ENCODE measurements around the gene GRK2. TPM values are rescaled to one million over a fixed set of nuclear protein-coding genes. Genes with fewer than 3 reads are reported as not detected.

Gene GRK2
- total RNA-seq, 1 donor: 21.5 TPM

DNA sequence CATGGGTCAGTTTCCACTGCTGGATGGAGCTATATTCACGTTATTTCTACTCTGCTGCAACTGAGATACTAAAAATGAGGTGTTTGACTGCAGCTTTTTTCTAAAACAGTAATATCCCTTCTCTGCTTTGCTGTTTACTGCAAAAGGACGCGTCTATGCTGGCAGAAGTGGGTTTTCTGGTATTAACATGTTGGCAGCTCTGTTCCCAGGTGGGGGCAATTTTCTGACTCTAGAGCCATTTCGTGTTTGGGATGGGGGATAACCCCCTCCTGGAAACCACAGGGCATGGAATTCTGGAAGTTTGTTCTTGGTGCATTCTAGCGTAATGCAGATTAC, 4.9 kb downstream of the GRK2 start:
- DNase-seq (ENCODE audit: low read depth): no peak
- no peak overlapping the region for H3K4me3 ChIP-seq (ENCODE audit: low read depth, low read length)
- TF ChIP-seq, protein P1, sequence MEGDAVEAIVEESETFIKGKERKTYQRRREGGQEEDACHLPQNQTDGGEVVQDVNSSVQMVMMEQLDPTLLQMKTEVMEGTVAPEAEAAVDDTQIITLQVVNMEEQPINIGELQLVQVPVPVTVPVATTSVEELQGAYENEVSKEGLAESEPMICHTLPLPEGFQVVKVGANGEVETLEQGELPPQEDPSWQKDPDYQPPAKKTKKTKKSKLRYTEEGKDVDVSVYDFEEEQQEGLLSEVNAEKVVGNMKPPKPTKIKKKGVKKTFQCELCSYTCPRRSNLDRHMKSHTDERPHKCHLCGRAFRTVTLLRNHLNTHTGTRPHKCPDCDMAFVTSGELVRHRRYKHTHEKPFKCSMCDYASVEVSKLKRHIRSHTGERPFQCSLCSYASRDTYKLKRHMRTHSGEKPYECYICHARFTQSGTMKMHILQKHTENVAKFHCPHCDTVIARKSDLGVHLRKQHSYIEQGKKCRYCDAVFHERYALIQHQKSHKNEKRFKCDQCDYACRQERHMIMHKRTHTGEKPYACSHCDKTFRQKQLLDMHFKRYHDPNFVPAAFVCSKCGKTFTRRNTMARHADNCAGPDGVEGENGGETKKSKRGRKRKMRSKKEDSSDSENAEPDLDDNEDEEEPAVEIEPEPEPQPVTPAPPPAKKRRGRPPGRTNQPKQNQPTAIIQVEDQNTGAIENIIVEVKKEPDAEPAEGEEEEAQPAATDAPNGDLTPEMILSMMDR (IDR thresholded peaks at IDR 0.05; ENCODE audit: insufficient read depth, low read length): no peak

DNA sequence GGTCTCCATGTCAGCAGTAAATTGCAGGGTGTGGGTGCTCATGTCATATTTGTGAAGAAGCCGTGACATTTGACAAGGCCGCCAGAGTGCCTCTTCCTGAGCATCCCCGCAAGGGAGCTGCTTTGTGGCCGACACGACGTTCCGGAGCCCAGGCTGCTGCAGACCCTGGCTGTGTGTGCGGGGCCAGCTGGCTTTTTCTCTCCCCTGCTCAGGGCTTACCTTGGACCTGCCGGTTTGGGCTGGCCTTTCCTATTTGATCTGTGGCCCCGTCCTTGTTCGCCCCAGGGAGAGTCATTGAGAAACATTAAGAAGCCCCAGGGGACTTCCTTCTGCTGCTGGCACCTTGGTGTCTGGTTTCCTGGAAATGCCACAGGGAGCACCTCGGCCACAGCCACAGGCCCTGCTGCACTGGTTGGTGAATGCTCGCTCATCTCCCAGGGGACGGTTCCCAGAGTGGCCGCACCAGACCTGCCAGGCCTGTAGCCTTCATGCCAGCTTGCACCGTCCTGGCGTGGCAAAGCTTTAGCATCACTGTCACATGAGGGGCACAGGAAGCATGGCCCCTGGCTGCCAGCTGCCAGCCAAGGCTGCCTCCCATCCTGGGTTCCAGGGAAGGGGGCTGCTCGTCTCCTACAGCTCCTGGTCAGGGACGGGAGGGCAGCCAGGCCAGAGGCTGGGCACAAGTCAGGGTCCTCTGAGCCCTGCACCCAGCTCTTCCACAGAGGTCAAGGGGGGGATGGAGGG, 5.4 kb downstream of the GRK2 start:
- no peak for DNase-seq (ENCODE audit: low read depth)
- no peak overlapping the region for H3K4me3 ChIP-seq (ENCODE audit: low read depth, low read length)
- TF ChIP-seq, protein P1 (IDR thresholded peaks at IDR 0.05; ENCODE audit: insufficient read depth, low read length): no peak

DNA sequence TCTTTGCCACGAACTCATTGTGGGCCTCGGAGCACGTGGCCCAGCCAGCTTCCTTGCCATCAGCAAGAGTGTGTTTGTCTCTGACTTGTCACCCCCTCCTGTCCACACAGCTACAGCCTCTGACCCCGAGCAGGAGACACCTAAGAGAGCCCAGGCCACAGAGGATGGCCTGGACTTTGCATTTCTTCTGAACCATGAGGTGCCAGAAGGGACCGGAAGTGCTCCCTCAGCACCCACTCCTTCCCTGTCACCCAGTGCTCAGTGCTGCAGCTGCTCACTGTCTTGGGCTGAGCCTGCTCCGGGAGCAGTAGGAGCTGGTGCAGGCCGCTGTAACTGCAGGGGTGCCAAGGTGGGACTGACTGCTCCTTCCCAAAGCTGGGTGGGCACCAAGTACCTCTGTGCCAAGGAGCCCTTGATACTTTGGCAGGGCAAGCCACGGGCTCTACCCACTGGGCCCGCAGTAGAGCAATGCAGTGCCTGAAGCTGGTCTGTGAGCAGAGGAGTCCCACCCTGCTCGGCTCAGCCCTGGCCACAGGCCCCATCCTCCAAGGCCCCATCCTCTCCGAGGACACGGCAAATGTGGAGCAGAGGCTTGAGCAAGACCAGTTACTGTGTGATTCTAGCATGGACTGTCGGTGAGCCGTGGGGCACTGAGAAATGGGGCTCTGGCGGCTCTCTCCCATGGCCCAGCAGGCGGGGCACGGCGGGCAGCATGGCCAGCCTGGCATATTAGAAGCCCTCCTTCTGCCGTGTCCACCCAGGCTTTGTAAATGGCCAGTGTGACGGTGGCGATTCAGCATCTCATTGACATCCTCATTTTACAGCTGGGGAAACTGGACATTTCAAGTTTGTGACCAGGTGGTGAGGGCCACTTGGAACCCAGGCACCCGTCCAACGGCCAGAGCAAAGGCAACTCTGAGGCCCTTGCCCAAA, 6.3 kb downstream of the GRK2 start:
- TF ChIP-seq, protein P1 (IDR thresholded peaks at IDR 0.05; ENCODE audit: insufficient read depth, low read length): no peak
- H3K4me3 ChIP-seq (ENCODE audit: low read depth, low read length): no peak overlapping the region
- DNase-seq (ENCODE audit: low read depth): no peak

DNA sequence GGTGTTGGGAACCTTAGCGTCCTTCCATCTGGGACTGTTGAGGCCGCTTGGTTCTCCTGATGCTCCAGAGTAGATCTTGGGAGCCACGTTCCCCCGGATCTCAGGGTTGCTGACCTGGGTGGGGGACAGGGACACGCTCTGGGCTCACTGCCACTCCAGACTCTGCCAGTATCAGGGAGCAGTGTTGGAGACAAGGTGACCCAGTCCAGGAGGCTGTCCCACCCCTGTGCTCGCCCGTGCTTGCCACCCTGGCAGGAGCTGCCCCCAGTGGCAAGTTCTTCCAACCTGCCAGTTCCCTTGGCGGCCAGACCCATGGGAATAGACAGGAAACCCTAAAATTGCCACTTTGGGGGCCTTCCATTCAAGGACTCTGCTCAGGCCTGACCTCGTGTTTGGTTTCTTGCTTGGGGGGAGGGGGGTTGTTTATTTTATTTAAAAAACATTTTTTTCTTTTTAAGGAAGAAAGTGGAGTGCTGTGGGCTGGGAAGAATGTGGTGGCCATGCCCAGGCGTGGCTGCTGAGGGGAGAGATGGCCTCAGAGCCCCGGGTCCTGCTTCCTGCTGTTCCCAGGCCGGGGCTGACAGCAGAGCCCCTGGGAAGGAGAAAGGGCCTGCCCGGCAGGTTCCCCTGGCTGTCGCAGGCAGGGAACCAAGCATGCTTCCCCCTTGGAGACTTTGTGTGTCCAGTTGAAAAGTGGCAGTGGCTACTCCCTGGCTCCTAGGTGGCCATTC, 7.2 kb downstream of the GRK2 start:
- TF ChIP-seq, protein P1 (IDR thresholded peaks at IDR 0.05; ENCODE audit: insufficient read depth, low read length): no peak
- no peak overlapping the region for H3K4me3 ChIP-seq (ENCODE audit: low read depth, low read length)
- DNase-seq (ENCODE audit: low read depth): no peak

DNA sequence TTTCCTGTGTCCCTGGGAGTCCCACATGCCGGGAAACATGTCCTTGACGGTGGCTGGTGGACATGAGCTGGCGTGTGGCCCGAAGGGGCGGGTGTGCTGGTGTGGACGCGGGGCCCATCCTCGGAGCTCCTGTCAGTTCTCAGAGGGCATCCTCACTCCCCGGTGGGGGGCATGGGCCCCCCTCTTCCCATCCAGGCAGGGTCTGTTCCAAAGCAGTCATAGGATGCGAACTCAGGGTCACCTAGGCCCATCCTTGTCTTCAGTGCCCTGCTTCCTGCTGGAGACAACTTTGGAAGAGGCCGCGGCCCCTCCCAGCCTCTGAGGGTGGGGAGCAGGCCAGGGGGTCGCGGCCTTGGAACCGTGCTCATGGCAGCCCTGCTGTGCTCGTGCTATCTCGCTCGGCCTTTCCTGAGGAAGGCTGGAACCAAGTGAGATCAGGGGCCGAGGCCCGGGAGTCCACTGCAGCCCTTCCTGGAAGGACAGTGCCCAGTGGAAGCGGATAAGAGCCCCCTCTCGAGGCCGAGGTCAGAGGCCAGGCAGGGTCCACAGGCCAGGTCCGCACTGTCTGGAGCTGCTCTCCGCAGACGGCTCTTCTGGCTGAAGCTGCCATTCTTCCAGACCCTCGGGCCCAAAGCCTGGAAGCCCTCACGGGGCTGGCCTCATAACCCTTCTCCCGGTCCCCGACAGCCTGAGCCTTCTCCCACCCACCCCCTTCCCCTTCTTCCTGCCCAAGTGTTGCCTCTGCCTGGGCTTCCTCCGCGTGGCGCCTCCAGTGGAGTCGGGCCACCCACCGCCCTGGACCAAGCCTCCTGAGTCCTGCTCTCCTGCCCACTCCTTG, 8.7 kb downstream of the GRK2 start:
- TF ChIP-seq, protein P1 (IDR thresholded peaks at IDR 0.05; ENCODE audit: insufficient read depth, low read length): no peak
- no peak overlapping the region for H3K4me3 ChIP-seq (ENCODE audit: low read depth, low read length)
- no peak for DNase-seq (ENCODE audit: low read depth)
